GM15510 (cell line): ENCODE measurements around the gene GFM1.

Experiments used
- POLR2A ChIP-seq: IDR thresholded peaks from 3 replicates; pipeline ENCODE4 v1.6.1; 2011; ENCODE audit warnings: borderline replicate concordance; ENCODE audit not compliant: insufficient read length; ENCODE audit errors: extremely low read depth

GFM1 gene

DNA sequence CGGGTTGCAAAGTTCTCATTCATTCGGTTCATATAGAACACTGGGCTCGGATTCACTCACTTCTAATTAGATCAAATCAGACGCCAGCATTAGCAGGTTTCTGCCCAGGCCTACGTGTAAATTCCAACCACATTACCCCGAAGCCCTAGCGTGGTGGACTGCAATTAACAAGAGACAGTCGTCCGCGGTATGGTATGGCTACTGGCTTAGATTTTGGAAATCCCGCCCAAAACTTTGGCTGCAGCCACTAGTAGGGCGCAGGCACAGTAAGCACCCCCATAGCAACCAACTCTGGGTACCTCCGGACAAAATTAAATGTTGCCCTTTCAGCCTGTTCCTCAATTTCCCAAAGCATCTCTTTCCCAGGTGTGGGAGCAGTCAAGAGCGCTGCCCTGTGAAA is 87.2 kb downstream of the GFM1 start:
- no peak for TF ChIP-seq POLR2A

DNA sequence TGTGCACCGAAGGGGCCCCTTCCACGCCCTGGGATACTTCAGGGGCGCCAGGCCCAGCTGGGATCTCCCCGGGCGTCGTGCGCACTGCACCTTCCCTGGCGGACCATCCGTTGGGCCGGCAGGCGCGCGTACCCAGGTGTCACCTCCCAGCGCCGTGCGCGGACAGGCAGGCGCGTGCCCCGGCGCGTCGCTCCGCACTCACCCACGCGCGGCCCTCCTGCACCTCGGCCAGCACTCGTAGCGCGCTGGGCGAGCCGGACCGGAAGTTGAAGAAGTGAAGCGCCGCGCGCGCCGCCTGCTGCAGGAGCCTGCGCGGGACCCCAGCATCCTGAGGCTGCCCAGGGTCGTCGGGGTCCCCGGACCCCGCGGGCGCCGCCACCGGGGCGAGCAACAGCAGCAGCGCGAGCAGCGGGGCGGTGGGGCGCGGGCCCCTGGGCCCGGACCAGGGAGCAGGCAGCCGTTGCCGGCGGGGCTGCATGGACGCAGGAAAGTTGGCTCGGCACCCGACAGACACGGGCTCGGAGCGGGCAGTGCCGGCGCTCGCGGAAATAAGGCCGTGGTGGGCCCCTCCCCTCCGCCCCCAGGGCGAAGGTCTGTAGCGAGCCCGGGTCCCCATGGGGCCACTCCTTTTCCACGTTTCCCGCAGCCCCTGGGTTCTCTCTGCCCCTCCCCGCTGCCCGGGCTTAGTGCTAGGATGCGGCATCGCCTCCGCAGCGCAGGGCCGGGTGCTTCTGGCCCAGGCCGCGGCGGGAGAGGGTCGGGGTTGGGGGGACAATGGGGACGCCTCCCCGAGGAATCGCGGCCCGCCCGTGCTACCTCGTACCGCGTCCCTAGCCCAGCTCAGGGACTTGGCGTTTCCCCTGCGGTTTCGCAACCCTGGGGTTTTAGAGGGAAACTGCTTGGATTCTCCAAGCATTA is 87.9 kb downstream of the GFM1 start, which contains the start of gene RARRES1:
Gene RARRES1 (minus strand): TSS at position 520 of the 918 bp plus-strand sequence. CDS start 42 bp downstream, at position 478.
- no peak for TF ChIP-seq POLR2A

- TF ChIP-seq POLR2A = no peak
These were observed 88.5 kb downstream of the GFM1 start for GRCh38 chr3:158732856-158733200.

- no peak for TF ChIP-seq POLR2A
These were observed 89.3 kb downstream of the GFM1 start for GRCh38 chr3:158733656-158734055.

DNA sequence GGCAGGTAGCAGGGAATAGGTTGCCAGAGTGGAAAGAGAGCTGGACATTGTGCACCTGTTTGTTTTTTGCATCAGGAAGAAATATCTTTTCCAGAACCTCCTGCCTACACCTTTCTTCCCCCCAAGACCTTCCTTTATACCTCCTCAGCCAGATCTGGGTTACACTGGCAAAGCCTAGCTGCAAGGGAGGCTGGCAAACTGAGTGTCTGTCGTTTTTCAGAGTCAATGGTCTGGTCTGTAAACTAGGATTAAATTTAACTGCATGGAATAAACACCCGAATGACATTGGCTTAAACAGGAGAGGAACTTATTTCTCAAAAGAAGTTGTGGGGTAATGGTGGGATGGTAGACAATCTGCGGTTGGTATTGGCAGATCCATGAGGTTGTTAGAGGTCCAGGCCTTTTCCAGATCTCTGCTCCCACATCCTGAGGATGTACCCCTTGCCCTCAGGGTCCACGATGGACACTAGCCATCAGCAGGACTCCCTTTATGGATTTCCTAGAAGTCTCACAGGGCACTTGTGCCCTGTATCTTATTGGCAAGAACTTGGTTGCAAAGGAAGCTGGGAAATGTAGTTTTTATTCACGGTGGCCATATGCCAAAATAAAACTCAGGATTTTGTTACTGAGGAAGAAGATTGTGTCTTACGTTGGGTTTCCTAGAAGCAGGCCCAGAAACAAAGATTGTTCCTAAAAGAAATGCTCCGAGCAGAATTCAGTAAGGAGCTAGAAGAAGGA is 91.1 kb downstream of the GFM1 start:
- TF ChIP-seq POLR2A = no peak

DNA sequence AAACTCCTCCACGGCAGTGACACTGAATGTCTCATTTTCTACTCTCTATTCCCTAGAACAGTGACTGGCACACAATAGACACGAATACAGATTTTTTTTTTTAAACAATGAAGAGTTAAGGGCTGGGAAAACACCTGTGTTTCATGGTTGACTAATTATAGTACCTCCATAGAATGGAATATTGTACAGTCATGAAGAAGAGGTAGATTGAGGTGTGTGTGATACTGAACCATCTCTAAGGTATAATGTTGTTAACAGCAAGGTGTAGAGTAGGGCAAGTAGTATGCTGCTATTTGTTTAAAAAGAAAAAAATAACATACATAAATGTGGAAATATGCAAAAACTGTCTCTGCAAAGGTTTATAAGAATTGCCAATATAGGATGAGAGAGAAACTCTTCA is 93.1 kb downstream of the GFM1 start:
- no peak for TF ChIP-seq POLR2A

DNA sequence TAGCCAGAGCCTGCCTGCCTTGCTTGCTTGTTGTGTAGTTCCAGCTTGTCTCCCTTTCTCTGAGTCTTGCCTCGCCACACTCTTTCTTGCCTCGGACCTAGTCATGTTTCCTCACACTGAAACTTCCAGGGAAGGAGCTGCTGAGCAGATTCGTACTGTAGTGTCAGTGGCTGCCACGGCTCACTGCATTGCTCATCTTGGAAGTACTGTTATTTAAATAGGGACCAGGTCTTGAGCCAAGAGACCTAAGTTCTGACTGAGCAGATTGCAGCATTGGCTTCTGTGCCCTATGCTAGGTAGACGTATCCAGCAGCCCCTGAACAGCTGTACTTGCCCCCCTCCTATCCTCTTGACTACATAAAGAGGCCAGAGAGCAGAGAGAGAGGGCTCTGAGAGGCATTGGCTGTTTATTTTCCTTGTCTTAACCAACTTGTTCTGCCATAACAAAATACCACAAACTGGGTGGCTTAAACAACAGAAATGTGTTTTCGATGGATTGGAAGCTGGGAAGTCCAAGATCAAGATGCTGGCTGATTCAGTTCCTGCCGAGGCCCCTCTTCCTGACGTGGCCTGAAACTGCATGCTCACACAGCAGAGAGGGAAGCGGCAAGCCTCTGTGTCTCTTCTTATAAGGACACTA is 93.8 kb downstream of the GFM1 start:
- TF ChIP-seq POLR2A = no peak

GRCh38 chr3:158738653-158739052 is 94.3 kb downstream of the GFM1 start:
- TF ChIP-seq POLR2A = no peak

- no peak for TF ChIP-seq POLR2A
These were observed 94.8 kb downstream of the GFM1 start for GRCh38 chr3:158739078-158739477.

- no peak for TF ChIP-seq POLR2A
These were observed 95.3 kb downstream of the GFM1 start for GRCh38 chr3:158739661-158740060.
